Stimulated activated CD8-positive, alpha-beta memory T cell treated with anti-CD3 and anti-CD28 coated beads, Interleukin-4, amount 100 ng/mL, for 1 hour (primary cell): ENCODE measurements around the gene ZNF783.

Experiments used
- DNase-seq, 2 donors: peaks; one replicate each; pipeline ENCODE4 v3.0.0-alpha.2; 2020; ENCODE audit warnings: low read depth in 2 of 2, low spot score in 1 of 2

Gene ZNF783

GRCh38 chr7:149280661-149281507, 18.9 kb downstream of the ZNF783 start:
- DNase-seq, result no peak

GRCh38 chr7:149281508-149282330, 19.7 kb downstream of the ZNF783 start:
- no peak for DNase-seq

GRCh38 chr7:149282331-149282655, 20.3 kb downstream of the ZNF783 start:
- DNase-seq, result no peak

GRCh38 chr7:149283321-149283720, 21.3 kb downstream of the ZNF783 start:
- DNase-seq, result no peak

- DNase-seq, result no peak
Measured at GRCh38 chr7:149284343-149284742, 22.3 kb downstream of the ZNF783 start.

- DNase-seq, result peak; percentile 92 to 95
Measured at GRCh38 chr7:149284850-149285585, 23.0 kb downstream of the ZNF783 start.

GRCh38 chr7:149285603-149286002, 23.6 kb downstream of the ZNF783 start:
- no peak for DNase-seq

- DNase-seq, result no peak
Measured at GRCh38 chr7:149286811-149287400, 24.9 kb downstream of the ZNF783 start.

- DNase-seq, result no peak
Measured at GRCh38 chr7:149287622-149288021, 25.6 kb downstream of the ZNF783 start.

- no peak for DNase-seq
Measured at GRCh38 chr7:149289262-149289661, 27.3 kb downstream of the ZNF783 start.

GRCh38 chr7:149289856-149290255, 27.9 kb downstream of the ZNF783 start:
- DNase-seq, result no peak

- no peak for DNase-seq
Measured at GRCh38 chr7:149291036-149291780, 29.2 kb downstream of the ZNF783 start.

- DNase-seq, result no peak
Measured at GRCh38 chr7:149291781-149292461, 29.9 kb downstream of the ZNF783 start.

GRCh38 chr7:149292462-149292823, 30.4 kb downstream of the ZNF783 start:
- no peak for DNase-seq

GRCh38 chr7:149293338-149293737, 31.3 kb downstream of the ZNF783 start:
- DNase-seq, result no peak

- no peak for DNase-seq
Measured at GRCh38 chr7:149293946-149294633, 32.1 kb downstream of the ZNF783 start.

- DNase-seq, result no peak
Measured at GRCh38 chr7:149294634-149295480, 32.9 kb downstream of the ZNF783 start.

- no peak for DNase-seq
Measured at GRCh38 chr7:149295481-149295850, 33.5 kb downstream of the ZNF783 start.

GRCh38 chr7:149296368-149296767, 34.4 kb downstream of the ZNF783 start:
- no peak for DNase-seq
